Measurements from ENCODE around the gene GEMIN4. TPM values are rescaled to one million over a fixed set of nuclear protein-coding genes. Genes with fewer than 3 reads are reported as not detected.

The GEMIN4 gene
- total RNA-seq, 4 donors from 2014 or later, result 13.9 to 21.6 (median 17.9) TPM

DNA sequence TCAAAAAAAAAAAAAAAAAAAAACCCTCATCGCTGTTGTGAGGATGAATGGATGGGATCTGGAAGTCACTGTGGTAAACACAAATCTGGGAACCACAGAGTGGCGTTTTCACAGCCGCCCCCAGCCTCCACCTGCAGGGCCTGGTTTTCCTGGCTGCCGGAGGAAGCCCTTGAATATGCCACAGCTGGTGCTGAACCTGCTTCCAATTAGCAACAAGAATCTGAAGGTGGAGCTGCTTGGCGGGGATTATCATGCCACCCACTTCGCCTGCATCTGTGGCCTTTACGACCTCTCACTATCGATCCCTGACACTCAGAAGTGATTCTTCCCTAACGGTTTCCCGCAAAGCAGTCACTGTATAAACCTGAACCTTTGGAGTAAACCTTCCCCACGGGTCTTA, 46.2 kb upstream of the GEMIN4 start:
- Histone ChIP-seq H3K9me3 (no peaks in the 10 kb centered on the region), H3K27ac (no peak overlapping the region), H3K36me3 (peaks cover 0 to 41% of the 10 kb centered on the region in 2 donors), H3K27me3 (no peaks in the 10 kb centered on the region), H3K4me1 (peaks cover 0 to 24% (median 11%) of the 10 kb centered on the region in 3 donors), H3K4me3 (no peak overlapping the region)
- TF ChIP-seq, protein P1, sequence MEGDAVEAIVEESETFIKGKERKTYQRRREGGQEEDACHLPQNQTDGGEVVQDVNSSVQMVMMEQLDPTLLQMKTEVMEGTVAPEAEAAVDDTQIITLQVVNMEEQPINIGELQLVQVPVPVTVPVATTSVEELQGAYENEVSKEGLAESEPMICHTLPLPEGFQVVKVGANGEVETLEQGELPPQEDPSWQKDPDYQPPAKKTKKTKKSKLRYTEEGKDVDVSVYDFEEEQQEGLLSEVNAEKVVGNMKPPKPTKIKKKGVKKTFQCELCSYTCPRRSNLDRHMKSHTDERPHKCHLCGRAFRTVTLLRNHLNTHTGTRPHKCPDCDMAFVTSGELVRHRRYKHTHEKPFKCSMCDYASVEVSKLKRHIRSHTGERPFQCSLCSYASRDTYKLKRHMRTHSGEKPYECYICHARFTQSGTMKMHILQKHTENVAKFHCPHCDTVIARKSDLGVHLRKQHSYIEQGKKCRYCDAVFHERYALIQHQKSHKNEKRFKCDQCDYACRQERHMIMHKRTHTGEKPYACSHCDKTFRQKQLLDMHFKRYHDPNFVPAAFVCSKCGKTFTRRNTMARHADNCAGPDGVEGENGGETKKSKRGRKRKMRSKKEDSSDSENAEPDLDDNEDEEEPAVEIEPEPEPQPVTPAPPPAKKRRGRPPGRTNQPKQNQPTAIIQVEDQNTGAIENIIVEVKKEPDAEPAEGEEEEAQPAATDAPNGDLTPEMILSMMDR (IDR thresholded peaks at IDR 0.05), result no peak
- TF ChIP-seq POLR2A (IDR thresholded peaks at IDR 0.05) (no peak), EP300 (IDR thresholded peaks at IDR 0.05) (no peak), POLR2AphosphoS5 (IDR thresholded peaks at IDR 0.05) (no peak)
- 75 to 79% methylated on average over 7 to 11 of the region's 11 CpGs for WGBS, 2 donors (ENCODE audit: low coverage in 1 of 2)
- no peak for ATAC-seq

DNA sequence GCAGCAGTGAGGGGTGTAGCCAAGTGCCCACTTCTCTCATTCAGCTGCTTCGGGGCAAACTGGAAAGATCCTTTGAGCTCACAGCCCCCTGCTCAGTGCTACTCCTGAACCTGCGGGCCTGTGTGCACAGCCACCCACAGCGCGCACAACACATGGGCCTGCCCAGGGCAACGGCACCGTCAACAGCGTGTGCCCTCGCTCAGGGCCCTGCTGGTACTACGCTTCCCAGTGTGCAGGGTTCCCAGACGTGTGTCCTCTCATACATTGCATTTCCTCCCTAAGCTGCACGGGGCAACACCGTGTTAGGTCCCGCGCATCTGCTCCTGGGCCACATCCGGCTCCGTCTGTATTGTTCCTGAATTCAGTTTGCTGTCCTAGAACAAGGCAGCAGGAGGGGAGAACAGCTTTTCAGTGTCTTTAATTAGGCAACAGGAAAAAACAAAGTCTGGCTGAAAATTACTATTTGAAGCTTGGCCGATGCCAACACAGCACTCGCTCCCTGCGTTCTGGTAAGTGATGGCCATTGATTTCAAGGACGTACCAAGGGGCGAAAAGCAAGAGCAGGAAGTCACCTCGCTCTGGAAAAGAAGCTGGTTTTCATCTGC, 45.3 kb upstream of the GEMIN4 start:
- TF ChIP-seq EP300 (IDR thresholded peaks at IDR 0.05), result no peak
- TF ChIP-seq POLR2A (IDR thresholded peaks at IDR 0.05), result no peak
- TF ChIP-seq, protein P1 (IDR thresholded peaks at IDR 0.05), result no peak
- TF ChIP-seq POLR2AphosphoS5 (IDR thresholded peaks at IDR 0.05), result no peak
- no peak for ATAC-seq
- WGBS, 2 donors (ENCODE audit: low coverage in 1 of 2), result 55 to 91% methylated on average over 2 to 7 of the region's 22 CpGs
- peaks cover 0 to 38% of the 10 kb centered on the region in 2 donors for H3K36me3 ChIP-seq
- H3K9me3 ChIP-seq, result no peaks in the 10 kb centered on the region
- no peaks in the 10 kb centered on the region for H3K27me3 ChIP-seq
- H3K4me3 ChIP-seq, result no peak overlapping the region
- H3K27ac ChIP-seq, result peak overlapping the region in 3 of 4 donors; percentile 44 to 83 (median 54)
- peaks cover 0 to 27% (median 11%) of the 10 kb centered on the region in 3 donors for H3K4me1 ChIP-seq

DNA sequence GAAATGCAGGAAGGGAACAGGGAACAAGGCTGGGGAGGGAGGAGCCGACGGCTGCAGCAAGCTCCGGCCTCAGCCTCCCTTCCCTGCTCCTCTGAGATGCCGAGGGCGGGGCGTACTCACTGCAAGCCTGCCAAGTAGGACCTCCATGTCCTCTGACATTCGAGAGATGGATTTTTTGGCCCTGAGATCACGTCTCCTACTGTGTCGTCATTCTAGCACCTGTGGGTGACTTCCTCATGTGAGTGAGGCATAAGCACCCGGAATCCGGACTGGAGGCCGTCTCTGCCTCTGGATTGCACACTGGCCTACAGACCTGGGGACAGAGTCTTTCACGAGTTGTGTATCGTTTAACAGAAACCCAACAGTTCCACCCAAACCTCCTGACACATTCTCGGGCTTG, 44.5 kb upstream of the GEMIN4 start:
- H3K9me3 ChIP-seq, result no peaks in the 10 kb centered on the region
- TF ChIP-seq EP300 (IDR thresholded peaks at IDR 0.05) (no peak), POLR2AphosphoS5 (IDR thresholded peaks at IDR 0.05) (no peak), POLR2A (IDR thresholded peaks at IDR 0.05) (no peak)
- TF ChIP-seq, protein P1 (IDR thresholded peaks at IDR 0.05), result no peak
- no peaks in the 10 kb centered on the region for H3K27me3 ChIP-seq
- H3K36me3 ChIP-seq, result peaks cover 0 to 39% of the 10 kb centered on the region in 2 donors
- no peak for ATAC-seq
- peak overlapping the region in 3 of 4 donors; percentile 44 to 83 (median 54) for H3K27ac ChIP-seq
- WGBS, 2 donors (ENCODE audit: low coverage in 1 of 2), result 78 to 86% methylated on average over 4 to 8 of the region's 15 CpGs
- H3K4me1 ChIP-seq, result peaks cover 0 to 33% (median 11%) of the 10 kb centered on the region in 3 donors
- no peak overlapping the region for H3K4me3 ChIP-seq

DNA sequence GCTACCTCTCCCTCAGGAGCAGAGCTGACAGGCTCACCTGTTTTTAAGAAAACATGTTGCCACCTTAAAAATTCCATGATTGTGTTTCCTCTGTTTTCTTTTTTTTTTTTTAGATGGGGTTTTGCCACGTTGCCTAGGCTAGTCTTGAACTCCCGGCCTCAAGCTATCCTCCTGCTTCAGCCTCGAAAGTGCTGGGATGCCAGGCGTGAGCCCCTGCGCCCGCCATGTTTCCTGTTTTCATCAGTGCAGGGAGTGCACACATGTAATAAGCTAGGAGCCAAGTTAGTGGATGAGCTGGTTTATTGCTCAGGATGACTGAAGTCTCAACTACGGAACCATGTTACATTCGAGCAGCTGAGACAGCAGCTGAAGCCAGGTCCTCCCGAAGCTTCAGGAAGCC, 43.7 kb upstream of the GEMIN4 start:
- no peak for ATAC-seq
- no peaks in the 10 kb centered on the region for H3K9me3 ChIP-seq
- H3K27ac ChIP-seq, result peak overlapping the region in 3 of 4 donors; percentile 68 to 83 (median 76)
- peaks cover 0 to 33% (median 11%) of the 10 kb centered on the region in 3 donors for H3K4me1 ChIP-seq
- peaks cover 0 to 41% of the 10 kb centered on the region in 2 donors for H3K36me3 ChIP-seq
- H3K4me3 ChIP-seq, result no peak overlapping the region
- TF ChIP-seq EP300 (IDR thresholded peaks at IDR 0.05), result no peak
- TF ChIP-seq, protein P1 (IDR thresholded peaks at IDR 0.05), result no peak
- no peak for TF ChIP-seq POLR2AphosphoS5 (IDR thresholded peaks at IDR 0.05)
- TF ChIP-seq POLR2A (IDR thresholded peaks at IDR 0.05), result no peak
- no peaks in the 10 kb centered on the region for H3K27me3 ChIP-seq
- 62% methylated on average over 4 of the region's 9 CpGs; no CpG with 5 or more reads in 1 of the 2 donors for WGBS, 2 donors (ENCODE audit: low coverage in 1 of 2)

DNA sequence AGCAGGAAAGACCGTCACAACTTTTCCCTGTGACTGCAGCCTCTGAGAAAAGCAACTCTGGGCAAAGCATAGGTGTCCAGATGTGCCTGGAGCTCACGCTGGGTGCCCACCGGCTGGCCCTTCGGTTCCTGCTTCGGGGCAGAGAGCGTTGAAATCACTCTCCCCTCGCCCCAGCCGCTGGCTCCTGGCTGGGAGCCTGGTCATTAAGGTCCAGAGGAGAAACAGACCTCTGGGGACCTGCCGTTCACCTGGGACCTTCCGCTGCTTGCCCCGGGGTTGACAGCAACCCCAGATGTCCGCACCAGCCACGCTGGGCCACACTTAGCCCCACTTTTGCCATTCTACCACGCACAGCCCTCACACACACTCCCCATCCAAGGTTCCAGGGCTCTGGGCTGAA, 43.2 kb upstream of the GEMIN4 start:
- ATAC-seq, result no peak
- Histone ChIP-seq H3K27ac (peak overlapping the region; percentile 2 to 83 (median 72)), H3K36me3 (peaks cover 0 to 38% of the 10 kb centered on the region in 2 donors), H3K4me1 (peaks cover 0 to 34% (median 11%) of the 10 kb centered on the region in 3 donors), H3K4me3 (peak overlapping the region in 1 of 2 donors; percentile 34), H3K9me3 (no peaks in the 10 kb centered on the region), H3K27me3 (no peaks in the 10 kb centered on the region)
- no peak for TF ChIP-seq POLR2A (IDR thresholded peaks at IDR 0.05)
- no peak for TF ChIP-seq POLR2AphosphoS5 (IDR thresholded peaks at IDR 0.05)
- TF ChIP-seq, protein P1 (IDR thresholded peaks at IDR 0.05), result no peak
- TF ChIP-seq EP300 (IDR thresholded peaks at IDR 0.05), result no peak
- WGBS, 2 donors (ENCODE audit: low coverage in 1 of 2), result 54% methylated on average over 5 of the region's 14 CpGs; no CpG with 5 or more reads in 1 of the 2 donors
